Cardiac fibroblast (primary cell): Measurements from ENCODE around the gene CNTNAP2.

ENCODE experiments used
- DNase-seq, 2 donors: peaks; one replicate each; pipeline versions ENCODE4 v3.0.0 to v3.0.0-alpha.2; 2010; ENCODE audit warnings: low read depth in 2 of 2
- H3K4me3 ChIP-seq, 2 donors: replicated peaks in 1 of 2; 1 replicate in 1 of 2; 2 replicates in 1 of 2; pipeline ENCODE4 v1.5.1; 2011; ENCODE audit warnings: low read depth in 2 of 2, low read length in 2 of 2, mild to moderate bottlenecking in 2 of 2, moderate library complexity in 1 of 2
- TF ChIP-seq, protein P1 (sequence below): IDR thresholded peaks from one replicate; pipeline ENCODE4 v1.5.1; 2011; ENCODE audit warnings: low read depth, mild to moderate bottlenecking, low read length, inconsistent platforms

The CNTNAP2 gene

GRCh38 chr7:146862415-146862814 lies 745.8 kb downstream of the CNTNAP2 start:
- no peak for DNase-seq
- TF ChIP-seq, protein P1, sequence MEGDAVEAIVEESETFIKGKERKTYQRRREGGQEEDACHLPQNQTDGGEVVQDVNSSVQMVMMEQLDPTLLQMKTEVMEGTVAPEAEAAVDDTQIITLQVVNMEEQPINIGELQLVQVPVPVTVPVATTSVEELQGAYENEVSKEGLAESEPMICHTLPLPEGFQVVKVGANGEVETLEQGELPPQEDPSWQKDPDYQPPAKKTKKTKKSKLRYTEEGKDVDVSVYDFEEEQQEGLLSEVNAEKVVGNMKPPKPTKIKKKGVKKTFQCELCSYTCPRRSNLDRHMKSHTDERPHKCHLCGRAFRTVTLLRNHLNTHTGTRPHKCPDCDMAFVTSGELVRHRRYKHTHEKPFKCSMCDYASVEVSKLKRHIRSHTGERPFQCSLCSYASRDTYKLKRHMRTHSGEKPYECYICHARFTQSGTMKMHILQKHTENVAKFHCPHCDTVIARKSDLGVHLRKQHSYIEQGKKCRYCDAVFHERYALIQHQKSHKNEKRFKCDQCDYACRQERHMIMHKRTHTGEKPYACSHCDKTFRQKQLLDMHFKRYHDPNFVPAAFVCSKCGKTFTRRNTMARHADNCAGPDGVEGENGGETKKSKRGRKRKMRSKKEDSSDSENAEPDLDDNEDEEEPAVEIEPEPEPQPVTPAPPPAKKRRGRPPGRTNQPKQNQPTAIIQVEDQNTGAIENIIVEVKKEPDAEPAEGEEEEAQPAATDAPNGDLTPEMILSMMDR, result no peak

DNA sequence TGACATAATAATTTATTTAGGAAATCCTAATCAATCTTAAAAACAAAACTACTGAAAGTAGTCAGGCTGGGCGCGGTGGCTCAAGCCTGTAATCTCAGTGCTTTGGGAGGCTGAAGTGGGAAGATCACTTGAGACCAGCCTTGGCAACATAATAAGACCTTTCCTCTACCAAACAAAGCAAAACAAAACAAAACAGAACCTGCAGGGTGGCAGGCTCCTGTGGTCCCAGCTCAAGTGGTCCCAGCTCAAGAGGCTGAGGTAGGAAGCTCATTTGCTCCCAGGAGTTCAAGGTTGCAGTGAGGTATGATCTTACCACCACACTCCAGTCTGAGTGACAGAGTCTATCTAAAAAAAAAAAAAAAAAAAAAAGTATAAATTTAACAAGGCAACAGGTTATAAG lies 748.0 kb downstream of the CNTNAP2 start:
- H3K4me3 ChIP-seq, result no peak overlapping the region
- TF ChIP-seq, protein P1, result no peak
- no peak for DNase-seq

More at GRCh38 chr7:146862415-146862814, 745.8 kb downstream of the CNTNAP2 start:
- H3K4me3 ChIP-seq, result no peak overlapping the region

- TF ChIP-seq, protein P1, result no peak
- no peak for DNase-seq
- H3K4me3 ChIP-seq, result no peak overlapping the region
These were observed 749.1 kb downstream of the CNTNAP2 start for GRCh38 chr7:146865696-146866095.

DNA sequence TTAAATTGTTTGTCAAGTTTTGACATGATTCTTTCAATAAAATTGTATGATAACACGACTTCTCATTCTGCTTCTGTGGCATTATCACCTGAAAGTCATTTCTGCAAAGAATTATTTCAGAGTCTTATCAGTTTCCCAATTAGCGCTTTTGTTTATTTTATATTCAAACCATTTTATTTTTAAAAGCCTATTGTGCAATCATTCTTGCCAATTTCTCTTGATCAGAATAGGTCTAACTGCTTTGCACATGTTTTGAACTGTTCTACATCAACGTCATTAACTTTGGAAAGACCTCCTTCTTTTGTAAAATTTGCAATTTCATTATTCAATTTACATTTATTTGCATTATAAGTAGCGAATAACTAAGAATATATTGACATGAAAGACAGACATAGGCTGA lies 758.1 kb downstream of the CNTNAP2 start:
- DNase-seq, result no peak

GRCh38 chr7:146875237-146875785 lies 758.7 kb downstream of the CNTNAP2 start:
- TF ChIP-seq, protein P1, result no peak
- no peak overlapping the region for H3K4me3 ChIP-seq
- DNase-seq, result no peak

More for the DNA sequence above, 758.1 kb downstream of the CNTNAP2 start:
- TF ChIP-seq, protein P1, result no peak
- no peak overlapping the region for H3K4me3 ChIP-seq

DNA sequence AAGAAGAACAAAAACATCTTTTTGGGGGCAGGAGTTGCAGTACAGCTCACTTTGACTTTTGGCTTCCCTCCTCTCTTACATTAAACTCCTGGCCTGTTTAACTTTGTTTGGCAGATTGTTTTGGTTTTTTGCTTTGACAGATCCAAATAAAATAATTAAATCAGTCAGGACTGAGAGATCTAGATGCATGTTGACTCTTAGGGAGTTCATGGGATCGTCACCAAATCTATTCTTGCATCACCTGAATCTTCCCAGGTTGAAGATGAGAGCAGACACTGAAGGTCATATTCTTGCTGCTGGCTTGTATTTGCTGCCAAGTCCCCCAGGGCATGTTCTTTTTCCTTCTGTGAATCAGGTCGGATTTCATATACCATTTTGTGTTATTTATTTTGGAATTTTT lies 759.4 kb downstream of the CNTNAP2 start:
- DNase-seq, result no peak
- TF ChIP-seq, protein P1, result no peak

GRCh38 chr7:146876411-146876810 lies 759.8 kb downstream of the CNTNAP2 start:
- DNase-seq, result no peak
- no peak overlapping the region for H3K4me3 ChIP-seq
- TF ChIP-seq, protein P1, result no peak

More for the DNA sequence above, 759.4 kb downstream of the CNTNAP2 start:
- no peak overlapping the region for H3K4me3 ChIP-seq
